Keratinocyte (primary cell): ENCODE results near the gene SIM2.

Experiments
- EZH2 ChIP-seq: IDR thresholded peaks from one replicate; pipeline ENCODE4 v1.6.1; 2012; ENCODE audit warnings: inconsistent platforms, mild to moderate bottlenecking, low read length, moderate library complexity
- TF ChIP-seq, protein P1 (sequence below), 3 experiments: IDR thresholded peaks in 1 of 3; conservative IDR thresholded peaks in 1 of 3; optimal IDR thresholded peaks in 1 of 3; 2 replicates in 2 of 3; 3 replicates in 1 of 3; pipeline versions ENCODE3 to v1.5.1; 2011; ENCODE audit warnings: low read length in 3 of 3, mild to moderate bottlenecking in 3 of 3, moderate library complexity in 2 of 3, control low read depth in 1 of 3, inconsistent platforms in 1 of 3; ENCODE audit not compliant: insufficient read depth in 2 of 3; ENCODE audit errors: extremely low read depth in 1 of 3

DNA sequence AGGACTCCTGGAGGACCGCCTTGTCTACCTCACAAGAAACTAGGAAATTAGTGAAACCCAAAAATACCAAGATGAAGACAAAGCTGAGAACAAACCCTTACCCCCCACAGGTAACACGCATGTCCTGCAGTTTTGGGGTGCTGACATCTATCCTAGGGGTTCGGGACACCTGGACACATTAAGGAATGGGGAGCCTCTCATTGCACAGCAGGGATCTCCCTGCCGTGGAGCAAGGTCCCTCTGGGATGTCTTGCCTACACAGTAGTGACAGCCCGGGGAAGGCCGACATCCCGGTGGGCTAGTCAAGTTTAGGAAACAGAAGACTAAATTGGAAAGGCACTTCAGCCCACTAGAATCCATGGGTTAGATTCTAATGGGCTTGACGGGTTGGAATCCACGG lies 44.5 kb downstream of the SIM2 start:
- TF ChIP-seq, protein P1, sequence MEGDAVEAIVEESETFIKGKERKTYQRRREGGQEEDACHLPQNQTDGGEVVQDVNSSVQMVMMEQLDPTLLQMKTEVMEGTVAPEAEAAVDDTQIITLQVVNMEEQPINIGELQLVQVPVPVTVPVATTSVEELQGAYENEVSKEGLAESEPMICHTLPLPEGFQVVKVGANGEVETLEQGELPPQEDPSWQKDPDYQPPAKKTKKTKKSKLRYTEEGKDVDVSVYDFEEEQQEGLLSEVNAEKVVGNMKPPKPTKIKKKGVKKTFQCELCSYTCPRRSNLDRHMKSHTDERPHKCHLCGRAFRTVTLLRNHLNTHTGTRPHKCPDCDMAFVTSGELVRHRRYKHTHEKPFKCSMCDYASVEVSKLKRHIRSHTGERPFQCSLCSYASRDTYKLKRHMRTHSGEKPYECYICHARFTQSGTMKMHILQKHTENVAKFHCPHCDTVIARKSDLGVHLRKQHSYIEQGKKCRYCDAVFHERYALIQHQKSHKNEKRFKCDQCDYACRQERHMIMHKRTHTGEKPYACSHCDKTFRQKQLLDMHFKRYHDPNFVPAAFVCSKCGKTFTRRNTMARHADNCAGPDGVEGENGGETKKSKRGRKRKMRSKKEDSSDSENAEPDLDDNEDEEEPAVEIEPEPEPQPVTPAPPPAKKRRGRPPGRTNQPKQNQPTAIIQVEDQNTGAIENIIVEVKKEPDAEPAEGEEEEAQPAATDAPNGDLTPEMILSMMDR (optimal IDR thresholded peaks at IDR 0.05 in 1 of 3, IDR thresholded peaks at IDR 0.05 in 1 of 3, conservative IDR thresholded peaks at IDR 0.05 in 1 of 3; ENCODE audit: extremely low read depth in 1 of 3, insufficient read depth in 2 of 3, low read length in 3 of 3) = no peak
- no peak for TF ChIP-seq EZH2
